ENCODE measurements around the gene DISP2.
A peak's percentile ranks its signal among the peaks of the same experiment; 100 is the strongest.

Gene DISP2

DNA sequence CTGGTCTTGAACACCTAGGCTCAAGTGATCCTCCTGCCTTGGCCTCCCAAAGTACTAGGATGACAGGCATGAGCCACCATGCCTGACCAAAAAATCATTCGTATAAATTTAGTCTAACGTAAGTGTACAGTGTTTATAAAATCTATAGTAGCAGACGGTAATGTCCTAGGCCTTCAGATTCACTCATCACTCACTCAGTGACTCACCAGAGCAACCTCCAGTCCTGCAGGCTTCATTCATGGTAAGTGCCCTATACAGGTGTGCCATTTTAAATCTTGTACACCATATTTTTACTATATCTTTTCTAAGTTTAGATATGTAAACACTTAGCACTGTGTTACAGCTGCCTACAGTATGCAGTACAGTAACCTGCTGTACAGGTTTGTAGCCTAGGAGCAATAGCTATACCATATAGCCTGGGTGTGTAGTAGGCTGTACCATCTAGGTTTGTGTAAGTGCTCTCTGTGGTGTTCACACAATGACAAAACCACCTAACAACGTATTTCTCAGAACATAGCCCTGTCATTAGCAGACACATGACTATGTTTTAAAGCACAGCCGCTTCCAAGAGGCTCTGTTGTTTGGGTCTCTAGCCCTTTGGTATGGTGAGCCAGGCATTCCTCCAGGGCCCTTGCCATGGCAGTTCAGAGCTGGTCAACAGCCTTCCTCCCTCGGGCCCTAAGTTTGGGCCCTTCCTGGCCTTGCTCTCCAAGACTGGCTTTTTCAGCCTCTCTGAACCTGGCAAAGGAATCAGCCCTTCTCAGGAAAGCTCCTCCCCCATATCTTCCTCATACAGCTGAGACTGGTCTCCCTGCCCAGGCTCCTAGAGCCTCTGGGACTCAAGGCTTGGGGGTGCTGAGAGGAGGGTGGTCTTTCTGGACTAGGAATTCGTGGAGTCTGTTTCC lies 15.4 kb upstream of the DISP2 start:
- no peak for DNase-seq (ENCODE audit: low read depth in 3 of 3)

DNA sequence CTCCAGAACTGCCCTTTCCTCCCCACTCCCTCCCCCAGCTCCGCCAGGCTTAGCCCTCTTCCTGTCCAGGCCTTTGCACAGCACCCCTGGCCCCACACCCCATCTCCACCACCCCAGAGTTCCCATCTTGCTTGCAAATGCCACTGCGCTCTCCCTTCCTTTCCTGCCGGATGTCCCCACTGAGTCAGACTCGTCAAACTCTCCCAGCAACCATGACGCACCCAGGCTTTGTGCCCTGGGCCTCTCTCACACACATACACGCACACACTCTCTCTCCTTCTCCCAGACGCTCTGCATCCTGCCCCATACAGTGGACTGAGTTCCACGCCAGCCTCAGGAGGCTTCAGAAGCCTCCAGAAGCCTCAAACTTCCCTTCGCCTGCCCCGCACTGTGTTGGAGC lies 14.5 kb upstream of the DISP2 start:
- no peak for DNase-seq (ENCODE audit: low read depth in 3 of 3)

DNA sequence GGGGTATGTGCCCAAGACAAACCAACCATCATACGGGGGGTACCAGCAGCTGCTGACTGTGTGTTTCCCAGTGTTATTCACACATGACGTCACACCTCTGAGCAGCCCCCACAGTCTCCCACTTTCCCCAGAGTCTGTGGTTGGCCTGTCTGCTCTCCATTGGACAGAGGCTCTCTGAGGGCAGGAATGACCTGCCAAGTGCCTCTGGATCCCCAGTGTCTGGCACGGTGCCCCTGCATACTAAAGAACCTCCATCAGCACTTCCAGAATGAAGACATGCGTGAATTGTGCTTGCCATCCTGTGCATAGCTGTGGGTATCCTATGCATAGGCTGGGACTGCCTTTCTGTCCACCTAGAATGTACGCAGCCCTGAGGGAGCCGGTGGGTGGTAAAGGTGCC lies 13.8 kb upstream of the DISP2 start:
- no peak for DNase-seq (ENCODE audit: low read depth in 3 of 3)

DNA sequence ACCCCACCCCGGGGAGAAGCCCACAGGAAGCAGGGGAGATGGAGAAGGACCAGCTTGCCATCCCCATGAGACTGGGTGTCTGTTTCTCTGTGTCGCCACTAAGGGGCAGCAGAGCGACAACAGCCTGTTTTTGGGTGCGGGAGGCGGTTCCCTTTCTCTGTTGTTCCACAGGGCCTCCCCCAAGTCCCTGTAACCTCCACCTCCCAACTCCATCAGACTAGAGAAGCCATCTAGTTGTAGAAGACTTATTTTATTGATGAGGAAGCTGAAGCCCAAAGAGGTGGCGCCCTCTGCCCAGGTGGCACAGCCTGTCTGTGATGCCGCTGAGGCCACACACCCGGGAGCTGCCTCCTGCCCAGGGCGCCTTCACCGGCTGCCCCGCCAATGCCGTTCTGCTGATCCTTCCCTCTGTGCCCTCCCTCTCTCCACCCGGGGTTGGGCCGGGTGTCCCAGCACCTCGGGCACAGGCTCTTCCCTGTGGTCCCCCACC lies 13.3 kb upstream of the DISP2 start:
- DNase-seq (ENCODE audit: low read depth in 3 of 3): peak; percentile 47 to 64 (median 53)

DNA sequence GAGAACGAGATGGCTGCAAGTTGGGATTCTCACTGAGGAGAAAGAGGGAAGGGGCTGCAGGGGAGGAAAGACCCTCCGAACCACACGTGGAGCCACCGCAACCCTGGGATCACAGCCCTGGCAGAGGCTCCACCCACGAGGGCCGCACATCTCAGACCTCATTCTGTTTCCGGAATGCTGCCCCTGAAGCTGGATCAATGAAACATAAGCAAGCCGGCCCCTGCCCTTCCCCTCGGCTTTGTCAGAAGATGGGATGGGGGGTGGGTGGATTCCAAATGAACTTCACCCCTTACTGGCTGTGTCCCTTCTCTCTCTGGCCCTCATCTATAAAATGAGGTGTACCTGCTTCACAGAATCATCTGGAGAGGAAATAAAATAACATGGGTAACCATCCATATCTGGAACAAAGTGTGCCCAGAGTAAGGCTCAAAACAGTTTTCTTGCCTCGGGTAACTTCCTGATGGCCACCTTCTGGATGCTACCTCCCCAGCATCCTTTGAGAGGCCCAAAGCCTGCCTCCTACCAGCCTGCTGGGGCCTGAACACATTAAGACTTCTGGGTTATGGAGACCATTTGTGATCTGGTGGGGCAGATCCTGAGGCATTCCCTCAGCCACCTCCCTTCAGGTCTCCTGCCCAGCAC lies 12.7 kb upstream of the DISP2 start:
- DNase-seq (ENCODE audit: low read depth in 3 of 3): no peak

DNA sequence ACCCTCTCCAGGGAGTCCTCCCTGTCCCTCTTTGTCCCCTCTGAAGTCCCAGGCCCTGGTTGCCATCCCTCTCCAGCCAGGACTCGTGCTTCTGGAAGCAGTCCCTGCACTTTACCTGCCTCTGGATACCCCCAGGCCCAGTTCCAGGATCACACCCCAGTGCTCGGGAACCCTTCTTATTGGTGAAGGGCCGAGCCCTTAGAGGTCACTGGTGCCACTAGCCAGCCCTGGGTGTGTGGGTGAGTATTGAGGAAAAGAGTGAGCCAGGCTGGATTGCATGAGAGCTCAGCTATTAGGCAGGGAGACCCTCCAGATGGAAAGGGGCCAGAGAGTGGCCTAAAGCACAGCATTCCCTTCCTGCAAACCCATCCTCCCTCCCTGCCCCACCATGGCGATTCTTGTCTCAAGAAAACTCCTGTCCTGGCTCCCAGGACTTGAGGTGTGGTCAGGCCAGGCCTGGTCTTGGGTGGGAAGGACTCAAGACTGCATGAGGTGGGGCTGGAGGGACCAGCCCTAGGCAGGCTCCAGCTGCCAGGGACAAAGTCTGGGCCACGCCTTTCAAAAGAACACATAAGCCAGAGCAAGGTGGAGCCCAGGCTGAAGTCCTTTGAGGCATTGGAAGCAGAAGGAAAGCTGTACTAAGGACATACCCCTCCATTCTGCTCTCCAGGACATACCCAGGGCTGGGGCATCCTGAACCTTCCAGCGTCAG lies 12.0 kb upstream of the DISP2 start:
- DNase-seq (ENCODE audit: low read depth in 3 of 3): no peak

DNA sequence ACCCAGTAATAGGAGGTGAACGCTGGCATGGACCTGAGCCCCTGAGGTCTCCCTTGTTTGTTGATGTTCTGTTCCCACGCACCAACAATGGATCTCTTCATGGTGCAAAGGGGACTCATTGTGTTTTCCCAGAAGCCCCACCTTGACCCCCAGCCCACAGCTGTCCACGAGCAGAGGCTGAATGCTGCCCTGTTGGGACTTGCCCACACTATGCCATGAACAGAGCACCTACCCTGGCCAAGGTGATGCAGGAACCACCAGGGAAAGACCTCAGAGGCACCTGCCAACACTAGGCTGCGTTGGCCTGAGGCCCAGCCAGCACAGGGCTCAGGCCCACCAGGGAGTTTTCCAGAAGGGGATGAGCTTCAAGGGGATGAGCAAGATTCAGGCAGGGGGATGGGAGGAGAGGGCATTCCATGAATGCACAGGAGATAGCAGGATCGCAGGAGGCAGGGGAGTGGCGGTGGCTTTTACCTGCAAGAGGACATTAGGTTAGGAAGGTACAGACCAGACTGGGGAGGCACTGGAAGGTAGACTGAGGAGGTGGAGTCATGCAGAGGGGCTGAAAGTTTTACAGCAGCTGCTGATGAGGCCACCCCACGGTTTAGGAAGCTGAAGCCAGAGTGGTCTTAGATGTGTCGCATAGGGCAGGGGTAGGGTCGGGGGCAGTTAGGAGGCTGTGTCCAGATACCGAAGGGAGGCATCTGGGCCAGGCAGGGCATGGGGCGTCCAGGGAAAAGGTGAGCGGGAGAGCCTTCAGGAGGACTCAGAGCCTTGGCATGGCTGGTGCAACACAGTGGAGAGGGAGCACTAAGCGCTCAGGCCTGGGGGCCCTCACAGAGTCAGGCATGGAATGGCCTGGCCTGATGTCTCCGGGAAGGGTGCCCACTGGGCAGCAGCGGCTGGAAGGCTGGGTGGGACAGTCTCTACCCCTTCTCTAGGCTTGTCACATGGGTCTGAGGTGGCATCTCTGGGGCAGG lies 11.2 kb upstream of the DISP2 start:
- DNase-seq (ENCODE audit: low read depth in 3 of 3): no peak

DNA sequence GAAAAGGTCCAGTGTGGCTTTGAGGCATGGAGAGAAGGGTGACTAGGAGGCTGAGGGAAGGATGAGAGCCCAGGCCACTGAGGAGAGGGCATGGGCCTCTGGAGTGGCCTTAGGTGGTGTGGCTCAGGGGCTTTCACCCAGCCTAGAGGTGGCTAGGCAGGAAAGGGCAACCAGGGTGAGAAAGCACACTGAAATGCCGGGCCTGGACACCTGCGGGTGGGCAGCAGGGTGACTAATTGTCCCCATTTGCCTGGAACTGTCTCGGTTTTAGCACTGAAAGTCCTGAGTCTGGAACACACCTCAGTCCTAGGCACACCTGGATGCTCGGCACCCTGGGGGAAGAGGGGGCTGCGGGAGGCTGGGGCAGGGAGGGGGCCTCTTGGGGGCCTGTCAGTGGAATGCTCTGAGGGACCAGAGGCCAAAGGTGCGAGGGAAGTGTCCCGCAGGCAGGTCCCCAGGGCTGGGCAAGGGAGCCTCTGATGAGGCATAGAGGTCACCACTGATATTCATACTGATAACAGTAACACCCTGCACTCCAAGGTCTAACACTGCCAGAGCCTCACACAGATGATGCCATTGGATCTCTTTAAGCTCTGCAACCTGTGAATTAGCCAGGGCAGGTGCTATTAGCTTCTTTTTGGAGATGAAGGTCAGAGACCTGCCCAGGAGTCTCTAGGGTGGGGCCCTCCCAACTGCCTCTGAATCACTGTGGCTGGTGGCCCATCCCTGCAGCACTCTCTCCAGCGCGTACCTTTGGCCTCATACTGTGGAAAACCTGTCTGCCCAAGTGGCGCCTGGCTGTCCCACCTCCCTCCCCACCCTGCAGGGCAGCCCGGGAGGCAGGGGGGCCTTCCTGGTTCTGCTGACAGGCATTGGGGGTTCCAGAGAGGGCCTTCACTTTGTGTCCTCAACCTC lies 10.2 kb upstream of the DISP2 start:
- no peak for DNase-seq (ENCODE audit: low read depth in 3 of 3)

DNA sequence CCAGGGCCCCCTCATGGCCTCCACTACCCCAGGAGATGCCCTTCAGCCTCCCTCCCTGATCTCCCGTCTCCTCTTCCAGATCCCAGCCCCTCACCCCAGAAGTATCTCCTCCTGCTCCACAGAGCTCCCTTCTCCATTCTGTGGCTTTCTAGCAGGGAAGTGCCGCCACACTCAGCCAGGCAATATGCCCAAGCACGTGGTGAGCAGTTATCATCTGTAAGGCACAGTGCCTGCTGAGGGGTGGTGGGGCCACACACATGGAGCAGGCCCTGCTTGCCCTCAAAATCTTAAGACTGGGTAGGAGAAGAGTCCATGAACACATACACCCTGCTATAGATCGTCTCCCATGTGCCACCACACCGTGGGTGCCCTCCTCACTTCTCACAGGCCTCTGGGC lies 9.5 kb upstream of the DISP2 start:
- DNase-seq (ENCODE audit: low read depth in 3 of 3): no peak

DNA sequence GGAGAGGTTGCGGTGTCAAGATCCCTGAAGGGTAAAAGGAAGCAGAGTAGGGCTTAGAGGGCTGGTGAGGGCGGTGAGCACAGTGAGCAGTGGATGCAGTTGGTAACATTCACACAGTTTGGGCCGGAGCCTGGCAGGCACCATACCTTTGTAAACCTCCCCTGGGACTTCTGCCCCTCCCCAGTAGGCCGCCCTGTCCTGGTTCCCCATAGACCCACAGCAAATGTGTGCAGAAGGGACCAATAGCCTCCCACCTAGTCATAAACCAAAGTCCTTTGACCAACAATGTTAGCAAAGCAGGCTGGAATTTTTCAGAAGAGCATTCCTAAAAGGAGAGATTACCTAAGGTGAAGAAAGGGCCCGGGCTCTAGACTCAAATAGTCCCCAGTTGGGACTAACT lies 8.9 kb upstream of the DISP2 start:
- no peak for DNase-seq (ENCODE audit: low read depth in 3 of 3)

DNA sequence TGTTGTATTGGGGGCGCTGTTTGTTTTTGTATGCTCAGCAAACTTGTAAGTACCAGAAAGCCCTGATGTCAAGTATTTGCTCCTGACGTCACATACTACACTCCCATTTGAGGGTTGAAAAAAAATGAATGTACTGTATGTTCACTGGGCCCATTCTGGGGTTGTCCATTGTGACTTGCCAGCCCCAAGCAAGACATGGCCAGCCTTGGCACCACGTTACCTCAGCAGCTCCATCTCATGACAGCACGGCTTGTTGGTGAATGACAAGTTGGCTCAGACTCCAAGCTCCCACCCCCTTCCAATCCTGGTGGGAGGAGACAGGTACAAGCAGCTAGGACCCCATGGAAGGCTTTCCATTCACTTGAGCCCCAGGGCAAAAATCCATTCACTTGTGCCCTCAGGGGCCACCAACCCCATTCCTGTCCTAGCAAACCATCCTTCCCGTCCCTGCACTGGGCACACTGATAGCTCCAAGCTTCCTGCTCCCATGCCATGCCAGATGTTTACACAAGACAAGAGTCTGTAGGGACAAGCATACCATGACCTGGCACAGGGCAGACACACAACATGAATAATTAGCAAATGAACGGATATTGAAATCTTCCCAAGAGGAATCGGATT lies 5.6 kb upstream of the DISP2 start:
- no peak for DNase-seq (ENCODE audit: low read depth in 3 of 3)

DNA sequence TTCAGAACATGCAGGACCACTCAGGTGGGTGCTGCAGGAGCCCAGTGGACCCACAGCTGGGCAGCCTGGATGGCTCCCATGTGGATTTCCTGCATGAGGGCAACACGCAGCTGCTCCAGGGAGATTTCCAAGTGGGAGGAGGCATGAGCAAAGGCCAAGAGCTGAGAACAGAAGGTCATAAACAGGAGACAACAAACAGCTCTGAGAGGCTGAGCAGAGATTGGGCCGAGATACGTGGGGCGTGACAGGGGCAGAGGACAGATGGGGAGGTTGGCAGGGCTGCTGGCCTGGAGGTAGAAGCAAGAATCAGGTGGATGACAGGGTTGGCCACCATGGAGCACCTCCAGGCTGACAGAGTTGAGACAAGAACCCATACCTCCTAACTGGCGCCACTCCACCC lies 4.3 kb upstream of the DISP2 start:
- no peak for DNase-seq (ENCODE audit: low read depth in 3 of 3)

DNA sequence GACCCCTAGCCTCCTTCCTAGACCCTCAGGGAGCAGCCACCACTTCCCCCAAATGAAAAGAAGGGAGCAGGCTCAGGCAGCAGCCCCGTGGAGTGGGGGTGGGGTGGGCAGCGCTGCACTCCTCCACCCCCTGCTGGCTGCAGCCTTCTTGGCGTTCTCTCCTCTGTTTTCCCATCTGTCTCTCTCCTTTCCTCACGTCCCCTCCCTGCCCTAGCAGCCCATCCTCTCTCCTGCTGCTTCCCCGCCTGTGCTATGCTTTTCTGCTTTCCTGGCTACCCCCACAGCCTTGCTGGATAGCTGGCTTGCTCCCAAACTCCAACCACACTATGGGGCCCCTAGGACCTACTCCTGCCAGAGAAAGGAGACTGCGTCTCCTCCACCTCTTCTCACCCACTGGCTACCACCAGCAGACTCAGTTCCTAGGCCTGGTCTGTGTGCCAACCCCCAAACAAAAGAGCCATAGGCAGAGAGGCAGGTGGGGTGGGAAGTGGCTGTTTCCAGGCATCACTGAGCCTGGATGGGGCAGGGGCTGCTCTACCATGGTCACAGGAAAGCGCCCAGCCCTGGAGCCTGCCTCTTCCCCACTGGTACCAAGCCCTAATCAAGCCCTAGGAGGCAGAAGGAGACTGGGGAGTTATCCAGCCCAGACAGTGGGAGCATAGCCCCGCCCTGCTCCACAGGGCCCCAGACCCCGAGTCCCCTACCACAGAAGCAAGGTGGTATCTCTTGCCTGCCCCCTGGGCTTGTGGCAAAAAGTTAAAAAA lies 3.4 kb upstream of the DISP2 start:
- no peak for DNase-seq (ENCODE audit: low read depth in 3 of 3)

DNA sequence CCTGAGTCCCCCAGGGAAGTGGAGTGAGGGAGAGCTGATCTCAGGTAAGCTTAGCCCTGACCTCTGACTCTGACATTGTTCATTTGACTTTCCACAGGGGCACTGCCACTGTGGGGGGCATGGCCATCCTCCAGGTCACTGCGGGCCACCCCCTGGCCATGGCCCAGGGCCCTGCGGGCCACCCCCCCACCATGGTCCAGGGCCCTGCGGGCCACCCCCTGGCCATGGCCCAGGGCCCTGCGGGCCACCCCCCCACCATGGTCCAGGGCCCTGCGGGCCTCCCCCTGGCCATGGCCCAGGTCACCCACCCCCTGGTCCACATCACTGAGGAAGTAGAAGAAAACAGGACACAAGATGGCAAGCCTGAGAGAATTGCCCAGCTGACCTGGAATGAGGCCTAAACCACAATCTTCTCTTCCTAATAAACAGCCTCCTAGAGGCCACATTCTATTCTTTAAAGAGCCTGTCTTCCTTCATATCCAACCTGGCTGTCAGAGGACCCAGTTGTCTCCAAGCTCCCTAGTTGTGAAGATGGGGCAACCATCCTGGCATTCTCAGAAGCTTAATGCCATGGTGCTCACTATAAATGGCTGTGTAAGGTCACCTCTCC lies 1.9 kb upstream of the DISP2 start:
- DNase-seq (ENCODE audit: low read depth in 3 of 3): no peak

DNA sequence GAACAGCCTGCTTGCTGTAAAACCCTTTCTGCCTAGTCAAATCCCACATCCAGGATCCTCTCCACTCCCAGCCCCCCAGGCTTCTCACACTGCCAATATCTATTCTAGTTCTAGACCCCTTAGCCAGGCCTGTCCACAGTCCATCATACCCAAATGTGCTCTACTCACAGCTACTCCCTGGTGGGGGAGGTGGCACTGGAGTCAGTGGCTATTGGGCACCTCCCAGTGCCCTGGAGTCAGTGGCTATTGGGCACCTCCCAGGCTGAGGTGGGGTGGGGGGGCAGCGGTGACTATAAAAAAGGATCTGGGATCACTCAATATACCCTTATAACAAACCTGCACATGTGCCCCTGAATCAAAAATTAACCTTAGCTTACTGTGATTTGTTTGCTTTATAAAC lies 773 bp upstream of the DISP2 start:
- no peak for DNase-seq (ENCODE audit: low read depth in 3 of 3)

DNA sequence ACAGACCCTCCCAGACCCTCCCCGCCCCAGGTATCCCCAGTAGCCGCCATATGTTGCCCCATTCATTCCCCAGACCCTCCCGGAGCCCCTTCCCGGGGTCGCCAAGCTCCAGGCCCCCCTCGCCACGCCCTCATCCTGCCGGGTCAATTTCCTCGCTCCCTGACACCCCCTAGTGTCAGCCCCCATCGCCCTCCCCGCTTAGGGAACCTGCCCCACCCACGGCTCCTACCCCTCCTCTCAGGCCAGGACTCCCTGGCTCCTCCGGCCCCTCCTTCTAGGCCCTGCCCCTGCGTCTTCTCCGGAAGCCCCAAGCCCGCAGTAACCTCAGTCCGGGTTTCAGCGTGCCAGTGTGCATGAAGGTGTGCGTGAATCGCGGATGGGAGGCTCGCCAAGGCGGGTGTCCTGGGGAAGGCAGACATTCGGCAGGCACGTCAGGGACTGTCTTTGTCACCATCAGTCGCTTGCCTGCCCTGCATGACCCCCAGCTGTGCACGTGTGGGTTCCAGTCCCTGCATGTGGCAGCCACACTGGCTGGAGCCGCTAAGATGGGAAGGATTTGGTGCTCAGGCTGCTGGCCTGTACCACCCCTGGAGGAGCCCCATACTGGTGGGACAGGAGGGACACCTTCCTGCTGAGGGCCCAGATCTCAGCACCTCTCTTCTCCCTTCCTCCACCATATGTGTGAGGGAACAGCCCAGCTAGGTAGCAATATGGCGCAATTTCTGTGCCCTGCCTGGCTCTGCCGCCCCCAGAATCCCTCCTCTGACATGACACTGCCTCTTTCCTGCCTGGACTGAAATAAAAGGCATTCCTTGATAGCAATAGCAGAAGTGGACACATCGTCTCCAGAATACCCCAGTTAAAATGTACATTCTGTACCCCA lies 693 bp downstream of the DISP2 start:
- DNase-seq (ENCODE audit: low read depth in 3 of 3): peak in 1 of 3 experiments; percentile 28

DNA sequence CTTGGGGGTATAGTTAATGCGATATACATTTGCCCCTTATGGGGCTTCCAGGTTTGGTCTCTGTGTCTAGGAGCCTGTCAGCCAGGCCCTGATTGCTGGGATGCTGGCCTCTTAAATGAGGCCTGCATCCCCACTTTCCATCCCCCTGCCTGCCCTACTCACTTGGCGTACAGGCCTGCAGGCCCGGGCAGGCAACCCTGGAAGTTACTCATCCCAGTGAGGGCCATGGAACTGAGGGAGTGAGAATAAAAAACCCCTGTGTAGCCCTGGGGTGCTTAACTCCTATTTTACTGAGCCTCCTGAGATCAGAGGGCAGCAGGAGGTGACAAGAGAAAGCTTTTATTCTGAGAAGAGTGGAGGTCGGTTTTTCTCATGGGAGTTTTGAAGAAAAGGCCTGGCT lies 2.0 kb downstream of the DISP2 start:
- no peak for DNase-seq (ENCODE audit: low read depth in 3 of 3)

DNA sequence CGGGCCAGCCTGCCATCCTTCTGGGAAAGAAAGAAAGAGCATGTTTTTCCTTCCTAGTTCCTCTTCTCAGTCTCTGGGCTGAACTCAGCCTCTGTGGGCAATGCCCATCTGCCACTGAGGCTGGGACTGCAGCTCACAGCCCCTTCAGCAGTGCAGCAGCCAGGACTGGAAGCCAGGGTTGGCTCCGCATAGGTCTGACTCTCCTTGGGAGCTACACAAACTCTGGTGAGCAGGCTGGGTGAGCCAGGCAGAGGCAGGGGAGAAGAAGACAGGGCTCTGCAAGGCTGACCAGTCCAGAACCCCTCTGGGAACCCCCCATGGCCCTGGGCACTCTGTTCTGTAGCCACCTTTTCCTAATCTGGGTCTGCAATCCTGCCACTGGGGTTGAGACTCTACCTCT lies 3.6 kb downstream of the DISP2 start:
- DNase-seq (ENCODE audit: low read depth in 3 of 3): no peak

Data from stimulated activated CD4-positive, alpha-beta T cell treated with anti-CD3 and anti-CD28 coated beads, TNF-alpha, amount 100 ng/mL, for 24 hours (primary cell).